Activated naive CD8-positive, alpha-beta T cell treated with anti-CD3 and anti-CD28 coated beads, Interleukin-2, amount 10 ng/mL, durations not matched to agents 7 days and 5 days (primary cell): ENCODE measurements around the gene KLHL15. TPM values are rescaled to one million over a fixed set of nuclear protein-coding genes. Genes with fewer than 3 reads are reported as not detected.
A peak's percentile ranks its signal among the peaks of the same experiment; 100 is the strongest.
"Not testable (repeated sequence)": the region's sequence is repeated elsewhere in the genome, so short reads cannot be mapped to it uniquely, and the experiment has no call there.

Source experiments
- ATAC-seq: fragments of 150-1000 bp; cut with Tn5 transposase; one replicate; pipeline ENCODE4 v1.10.0; 2021; ENCODE audit warnings: low read depth, moderate library complexity
- POLR2A ChIA-PET: fragments of 350-600 bp; sonication (Branson Sonifier 250); formaldehyde crosslinking; loops from one replicate; lab custom pipeline; 2021; ENCODE audit warnings: antibody characterized with exemption; lab: Charles Lee
- DNase-seq: peaks from one replicate; pipeline ENCODE4 v3.0.0; 2021
- H3K27ac Mint-ChIP-seq: one replicate; pipeline ENCODE4 v1.8.0; 2022; ENCODE audit warnings: mild to moderate bottlenecking, mixed read lengths
- H3K27me3 Mint-ChIP-seq: one replicate; pipeline ENCODE4 v1.8.0; 2022; ENCODE audit warnings: mild to moderate bottlenecking, moderate library complexity, mixed read lengths
- H3K36me3 Mint-ChIP-seq: one replicate; pipeline ENCODE4 v1.8.0; 2021; ENCODE audit warnings: mild to moderate bottlenecking, mixed read lengths
- H3K4me1 Mint-ChIP-seq: one replicate; pipeline ENCODE4 v1.8.0; 2021; ENCODE audit warnings: mixed read lengths
- H3K4me3 Mint-ChIP-seq: one replicate; pipeline ENCODE4 v1.8.0; 2022; ENCODE audit warnings: mild to moderate bottlenecking, moderate library complexity, mixed read lengths
- H3K9me3 Mint-ChIP-seq: one replicate; pipeline ENCODE4 v1.8.0; 2021; ENCODE audit warnings: mixed read lengths
- total RNA-seq, 2 experiments: library from RNA; stranded (reverse); gene quantifications; one replicate each; pipeline ENCODE4 v1.2.3, GENCODE V29; 2021

KLHL15 gene
- total RNA-seq, result 10 to 100 TPM; 12.2 to 14.3 TPM

- ATAC-seq, result no peak
- POLR2A ChIA-PET, result interaction anchor here (0.6 to 2.3 kb wide), 3 partner anchors 9 to 244 kb away, joined by 3 to 15 read pairs (median 5); partner anchors contain the start of gene SAT1
Measured at GRCh38 chrX:24027086-24027485, at the start of gene KLHL15. Gene KLHL15 (minus strand): TSS chrX:24027186. CDS start chrX:24006693, 20,493 bp downstream.

GRCh38 chrX:24069877-24070276 lies 42.9 kb upstream of the KLHL15 start:
- Mint-ChIP-seq H3K4me3 (no peak overlapping the region), H3K27ac (no peak overlapping the region), H3K36me3 (peaks cover 5% of the 10 kb centered on the region), H3K4me1 (peaks cover 4% of the 10 kb centered on the region), H3K9me3 (no peaks in the 10 kb centered on the region), H3K27me3 (no peaks in the 10 kb centered on the region)
- ATAC-seq, result no peak
- POLR2A ChIA-PET, result interaction anchor here (0.6 to 1.0 kb wide), 2 partner anchors 9 to 73 kb away, joined by 3 to 5 read pairs; no protein-coding TSS in a partner anchor
- DNase-seq, result no peak

More at GRCh38 chrX:24027086-24027485, at the start of gene KLHL15:
- Mint-ChIP-seq H3K36me3 (peaks cover 3% of the 10 kb centered on the region), H3K4me3 (peak within 1 kb of the TSS; percentile 74), H3K27ac (peak within 1 kb of the TSS; percentile 84), H3K4me1 (peaks cover 1% of the 10 kb centered on the region), H3K27me3 (no peaks in the 10 kb centered on the region), H3K9me3 (no peaks in the 10 kb centered on the region)
- no peak for DNase-seq

- Mint-ChIP-seq H3K27ac (no peak overlapping the region), H3K9me3 (no peaks in the 10 kb centered on the region), H3K4me1 (peaks cover 3% of the 10 kb centered on the region), H3K36me3 (peaks cover 5% of the 10 kb centered on the region), H3K4me3 (no peak overlapping the region), H3K27me3 (no peaks in the 10 kb centered on the region)
- POLR2A ChIA-PET, result no interaction called here
- no peak for DNase-seq
- no peak for ATAC-seq
Measured at GRCh38 chrX:24063488-24063887, 36.5 kb upstream of the KLHL15 start.

- ATAC-seq, result peak; percentile 8
- H3K27me3 Mint-ChIP-seq, result no peaks in the 10 kb centered on the region
- peak overlapping the region; percentile 100 for H3K27ac Mint-ChIP-seq
- no peak for DNase-seq
- peaks cover 7% of the 10 kb centered on the region for H3K4me1 Mint-ChIP-seq
- H3K4me3 Mint-ChIP-seq, result no peak overlapping the region
- peaks cover 9% of the 10 kb centered on the region for H3K36me3 Mint-ChIP-seq
- POLR2A ChIA-PET, result interaction anchor here (0.8 to 3.2 kb wide), 5 partner anchors 30 to 312 kb away, joined by 5 to 45 read pairs (median 9); partner anchors contain the start of genes ACOT9, APOO and CXorf58
- H3K9me3 Mint-ChIP-seq, result no peaks in the 10 kb centered on the region
Measured at GRCh38 chrX:24055043-24055356, 28.0 kb upstream of the KLHL15 start.

- Mint-ChIP-seq H3K9me3 (no peaks in the 10 kb centered on the region), H3K27ac (peak within 1 kb of the TSS; percentile 100), H3K27me3 (no peaks in the 10 kb centered on the region), H3K4me3 (no peak within 1 kb of the TSS), H3K4me1 (peaks cover 7% of the 10 kb centered on the region), H3K36me3 (peaks cover 8% of the 10 kb centered on the region)
- peak; percentile 88 for ATAC-seq
- peak; percentile 84 for DNase-seq
- POLR2A ChIA-PET, result interaction anchor here (0.7 to 3.2 kb wide), 12 partner anchors 21 to 312 kb away, joined by 3 to 45 read pairs (median 5); partner anchors contain the start of genes ACOT9, APOO, CXorf58 and SAT1
Measured at GRCh38 chrX:24054182-24055042, 27.4 kb upstream of the KLHL15 start, which contains the start of gene EIF2S3. Gene EIF2S3 (plus strand): TSS chrX:24054956. CDS start chrX:24054969, 13 bp downstream.

- not testable (repeated sequence) for H3K27me3 Mint-ChIP-seq, DNase-seq, H3K9me3 Mint-ChIP-seq, H3K27ac Mint-ChIP-seq, ATAC-seq, H3K36me3 Mint-ChIP-seq, H3K4me1 Mint-ChIP-seq
- POLR2A ChIA-PET, result interaction anchor here (1.3 kb wide), 1 partner anchor 25 kb away, joined by 5 read pairs; no protein-coding TSS in a partner anchor
- H3K4me3 Mint-ChIP-seq, result peak overlapping the region; percentile 15
Measured at GRCh38 chrX:24050522-24051318, 23.7 kb upstream of the KLHL15 start.

GRCh38 chrX:24049643-24050042 lies 22.7 kb upstream of the KLHL15 start:
- not testable (repeated sequence) for H3K36me3 Mint-ChIP-seq, H3K27me3 Mint-ChIP-seq, H3K4me3 Mint-ChIP-seq, DNase-seq, H3K27ac Mint-ChIP-seq, H3K9me3 Mint-ChIP-seq, ATAC-seq, H3K4me1 Mint-ChIP-seq
- POLR2A ChIA-PET, result interaction anchor here (1.3 kb wide), 1 partner anchor 24 kb away, joined by 5 read pairs; no protein-coding TSS in a partner anchor

GRCh38 chrX:24046060-24046459 lies 19.1 kb upstream of the KLHL15 start:
- ATAC-seq, H3K27me3 Mint-ChIP-seq, DNase-seq, H3K27ac Mint-ChIP-seq, H3K4me3 Mint-ChIP-seq, POLR2A ChIA-PET, H3K4me1 Mint-ChIP-seq, H3K9me3 Mint-ChIP-seq, H3K36me3 Mint-ChIP-seq: not testable (repeated sequence)

GRCh38 chrX:24037729-24038128 lies 10.7 kb upstream of the KLHL15 start:
- Mint-ChIP-seq H3K36me3 (no peaks in the 10 kb centered on the region), H3K9me3 (no peaks in the 10 kb centered on the region), H3K27ac (no peak overlapping the region), H3K4me3 (no peak overlapping the region), H3K27me3 (no peaks in the 10 kb centered on the region), H3K4me1 (no peaks in the 10 kb centered on the region)
- no peak for DNase-seq
- no peak for ATAC-seq
- POLR2A ChIA-PET, result no interaction called here

- POLR2A ChIA-PET, result no interaction called here
- ATAC-seq (no peak), DNase-seq (no peak)
- Mint-ChIP-seq H3K27ac (no peak overlapping the region), H3K4me1 (no peaks in the 10 kb centered on the region), H3K9me3 (no peaks in the 10 kb centered on the region), H3K4me3 (no peak overlapping the region), H3K27me3 (no peaks in the 10 kb centered on the region), H3K36me3 (no peaks in the 10 kb centered on the region)
Measured at GRCh38 chrX:24034485-24034884, 7.5 kb upstream of the KLHL15 start.

GRCh38 chrX:24030597-24030996 lies 3.6 kb upstream of the KLHL15 start:
- no peak for ATAC-seq
- POLR2A ChIA-PET, result no interaction called here

GRCh38 chrX:24027985-24028384 lies 999 bp upstream of the KLHL15 start:
- Mint-ChIP-seq H3K4me3 (no peak overlapping the region), H3K9me3 (no peaks in the 10 kb centered on the region), H3K36me3 (peaks cover 1% of the 10 kb centered on the region), H3K27ac (no peak overlapping the region), H3K27me3 (no peaks in the 10 kb centered on the region), H3K4me1 (peaks cover 1% of the 10 kb centered on the region)
- DNase-seq (no peak), ATAC-seq (no peak)
- POLR2A ChIA-PET, result no interaction called here

More at GRCh38 chrX:24030597-24030996, 3.6 kb upstream of the KLHL15 start:
- no peaks in the 10 kb centered on the region for H3K9me3 Mint-ChIP-seq
- H3K27ac Mint-ChIP-seq, result no peak overlapping the region
- no peak overlapping the region for H3K4me3 Mint-ChIP-seq
- DNase-seq, result no peak
- no peaks in the 10 kb centered on the region for H3K27me3 Mint-ChIP-seq
- H3K4me1 Mint-ChIP-seq, result peaks cover 1% of the 10 kb centered on the region
- H3K36me3 Mint-ChIP-seq, result no peaks in the 10 kb centered on the region

- ATAC-seq, result no peak
- peaks cover 7% of the 10 kb centered on the region for H3K36me3 Mint-ChIP-seq
- no peaks in the 10 kb centered on the region for H3K9me3 Mint-ChIP-seq
- H3K27me3 Mint-ChIP-seq, result no peaks in the 10 kb centered on the region
- POLR2A ChIA-PET, result interaction anchor here (0.6 to 2.5 kb wide), 8 partner anchors 9 to 244 kb away, joined by 3 to 45 read pairs (median 10); partner anchors contain the start of genes APOO, CXorf58, EIF2S3 and SAT1
- DNase-seq, result no peak
- peaks cover 4% of the 10 kb centered on the region for H3K4me1 Mint-ChIP-seq
- H3K4me3 Mint-ChIP-seq, result peak overlapping the region; percentile 74
- H3K27ac Mint-ChIP-seq, result peak overlapping the region; percentile 77
Measured at GRCh38 chrX:24026432-24026831, 554 bp downstream of the KLHL15 start.
